ENCODE measurements around the gene KRTAP5-10. TPM values are rescaled to one million over a fixed set of nuclear protein-coding genes. Genes with fewer than 3 reads are reported as not detected.

Gene KRTAP5-10
- total and polyA plus RNA-seq, 2 donors from 2014 or later = not detected

- Histone ChIP-seq H3K27me3 (ENCODE audit: control insufficient read depth, insufficient read depth, low read length) (no peaks in the 10 kb centered on the region), H3K4me3 (ENCODE audit: low read length in 3 of 3) (no peak overlapping the region), H3K27ac (ENCODE audit: low read depth in 2 of 2, low read length in 2 of 2) (no peak overlapping the region), H3K36me3 (ENCODE audit: control insufficient read depth in 2 of 3, insufficient read depth in 3 of 3, low read length in 3 of 3) (no peaks in the 10 kb centered on the region), H3K4me1 (ENCODE audit: control insufficient read depth in 2 of 3, insufficient read depth in 2 of 3, low read depth in 1 of 3, low read length in 3 of 3) (no peaks in the 10 kb centered on the region), H3K9ac (ENCODE audit: low read length in 3 of 3) (no peak overlapping the region), H3K9me3 (ENCODE audit: control insufficient read depth in 2 of 3, insufficient read depth in 1 of 3, low read length in 3 of 3) (no peaks in the 10 kb centered on the region)
- TF ChIP-seq CTCF (IDR thresholded peaks at IDR 0.05; ENCODE audit: borderline replicate concordance, extremely low read depth, insufficient read depth) = no peak
- DNase-seq (no peak), FAIRE-seq (no peak)
- intact Hi-C loops (cut with DNase I) = no loop called here
Observed at GRCh38 chr11:71542879-71543777, 22.2 kb upstream of the KRTAP5-10 start.

GRCh38 chr11:71543866-71544265, 21.5 kb upstream of the KRTAP5-10 start:
- FAIRE-seq = no peak
- Histone ChIP-seq H3K4me3 (ENCODE audit: low read length in 3 of 3) (no peak overlapping the region), H3K4me1 (ENCODE audit: control insufficient read depth in 2 of 3, insufficient read depth in 2 of 3, low read depth in 1 of 3, low read length in 3 of 3) (no peaks in the 10 kb centered on the region), H3K36me3 (ENCODE audit: control insufficient read depth in 2 of 3, insufficient read depth in 3 of 3, low read length in 3 of 3) (no peaks in the 10 kb centered on the region), H3K27me3 (ENCODE audit: control insufficient read depth, insufficient read depth, low read length) (no peaks in the 10 kb centered on the region), H3K9ac (ENCODE audit: low read length in 3 of 3) (no peak overlapping the region), H3K9me3 (ENCODE audit: control insufficient read depth in 2 of 3, insufficient read depth in 1 of 3, low read length in 3 of 3) (no peaks in the 10 kb centered on the region), H3K27ac (ENCODE audit: low read depth in 2 of 2, low read length in 2 of 2) (no peak overlapping the region)
- no peak for TF ChIP-seq CTCF (IDR thresholded peaks at IDR 0.05; ENCODE audit: borderline replicate concordance, extremely low read depth, insufficient read depth)
- intact Hi-C loops (cut with DNase I) = no loop called here
- no peak for DNase-seq

DNA sequence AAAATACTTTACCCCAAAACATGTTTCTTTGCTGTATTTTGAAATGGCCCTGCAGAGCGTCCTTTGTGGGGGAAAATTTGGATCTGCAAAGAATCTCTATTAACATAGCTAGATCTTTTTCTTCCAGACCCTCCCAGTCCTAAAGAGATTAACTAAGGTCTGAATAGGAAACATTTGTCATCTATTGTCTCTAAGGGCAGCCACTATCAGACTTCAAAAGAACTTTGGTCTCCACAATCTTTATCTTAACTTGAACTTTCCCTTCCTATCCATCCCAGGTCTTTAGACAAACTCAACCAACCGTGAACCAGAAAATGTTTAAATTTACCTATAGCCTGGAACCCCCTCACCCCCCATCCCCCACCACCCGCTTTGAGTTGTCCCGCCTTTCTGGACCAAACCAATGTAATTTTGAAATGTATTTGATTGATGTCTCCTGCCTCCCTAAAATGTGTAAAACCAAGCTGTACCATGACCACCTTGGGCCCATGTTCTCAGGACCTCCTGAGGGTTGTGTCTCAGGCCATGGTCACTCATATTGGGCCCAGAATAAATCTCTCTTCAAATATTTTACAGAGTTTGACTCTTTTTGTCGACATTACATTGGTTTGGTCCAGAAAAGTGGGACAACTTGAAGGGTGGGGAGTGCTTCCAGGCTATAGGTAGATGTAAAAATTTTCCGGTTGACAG, 20.7 kb upstream of the KRTAP5-10 start:
- FAIRE-seq = no peak
- DNase-seq = no peak

More for the DNA sequence above, 20.7 kb upstream of the KRTAP5-10 start:
- Histone ChIP-seq H3K36me3 (ENCODE audit: control insufficient read depth in 2 of 3, insufficient read depth in 3 of 3, low read length in 3 of 3) (no peaks in the 10 kb centered on the region), H3K4me1 (ENCODE audit: control insufficient read depth in 2 of 3, insufficient read depth in 2 of 3, low read depth in 1 of 3, low read length in 3 of 3) (no peaks in the 10 kb centered on the region), H3K27ac (ENCODE audit: low read depth in 2 of 2, low read length in 2 of 2) (no peak overlapping the region), H3K27me3 (ENCODE audit: control insufficient read depth, insufficient read depth, low read length) (no peaks in the 10 kb centered on the region), H3K9me3 (ENCODE audit: control insufficient read depth in 2 of 3, insufficient read depth in 1 of 3, low read length in 3 of 3) (no peaks in the 10 kb centered on the region), H3K4me3 (ENCODE audit: low read length in 3 of 3) (no peak overlapping the region), H3K9ac (ENCODE audit: low read length in 3 of 3) (no peak overlapping the region)
- intact Hi-C loops (cut with DNase I) = no loop called here
- TF ChIP-seq CTCF (IDR thresholded peaks at IDR 0.05; ENCODE audit: borderline replicate concordance, extremely low read depth, insufficient read depth) = no peak
